NT2/D1 (cell line): Measurements from ENCODE around the gene AQP4.

Source experiments
- DNase-seq: peaks from one replicate; pipeline ENCODE4 v3.0.0-alpha.2; 2011; ENCODE audit warnings: low read depth, low spot score
- H3K27me3 ChIP-seq: 2 replicates; pipeline ENCODE4 v1.6.0; 2011; ENCODE audit warnings: mild to moderate bottlenecking; ENCODE audit not compliant: insufficient read length, insufficient read depth
- H3K36me3 ChIP-seq: 2 replicates; pipeline ENCODE4 v1.6.1; 2011; ENCODE audit warnings: mild to moderate bottlenecking, low read length, mixed read lengths; ENCODE audit not compliant: insufficient read depth, insufficient read length
- H3K4me1 ChIP-seq: 2 replicates; pipeline ENCODE4 v1.5.1; 2011; ENCODE audit not compliant: insufficient read depth, insufficient read length
- H3K4me3 ChIP-seq: 2 replicates; pipeline ENCODE4 v1.5.1; 2011; ENCODE audit warnings: low read depth; ENCODE audit not compliant: insufficient read length
- H3K9ac ChIP-seq: 2 replicates; pipeline ENCODE4 v1.6.0; 2011; ENCODE audit warnings: low read depth; ENCODE audit not compliant: insufficient read length
- H3K9me3 ChIP-seq: 2 replicates; pipeline ENCODE4 v1.5.1; 2011; ENCODE audit warnings: mild to moderate bottlenecking, low read length; ENCODE audit not compliant: insufficient read depth
- SUZ12 ChIP-seq: IDR thresholded peaks from 2 replicates; pipeline ENCODE4 v1.6.1; 2011; ENCODE audit not compliant: insufficient read length, insufficient read depth; ENCODE audit errors: extremely low read depth
- YY1 ChIP-seq: IDR thresholded peaks from 2 replicates; pipeline ENCODE4 v1.6.1; 2011; ENCODE audit not compliant: insufficient read length, insufficient read depth
- ZNF274 ChIP-seq: IDR thresholded peaks from 2 replicates; pipeline ENCODE4 v1.6.1; 2011; ENCODE audit warnings: mild to moderate bottlenecking, low read depth, low read length

The AQP4 gene

DNA sequence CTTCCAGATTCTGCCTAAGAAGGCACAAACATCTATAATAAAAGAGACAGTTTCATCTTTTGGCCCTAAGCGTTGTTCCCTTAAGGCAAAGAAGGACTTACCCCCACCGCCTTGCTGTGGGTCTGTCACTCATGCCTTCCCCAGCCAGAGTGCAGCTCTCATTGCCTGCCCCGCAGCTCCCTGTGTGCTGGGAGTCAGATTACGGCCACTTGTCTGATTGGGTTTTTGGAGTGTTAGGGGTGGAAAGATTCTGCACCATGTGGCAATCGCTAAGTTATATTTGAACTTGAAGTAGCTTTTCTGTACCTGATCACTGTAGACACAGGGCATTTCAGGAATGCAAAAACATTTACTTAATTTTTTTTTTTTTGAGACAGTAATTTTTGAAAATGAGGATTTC, at the start of gene AQP4:
TSS of gene AQP4 (minus strand) at position 151 of the 400 bp plus-strand sequence. CDS start at position 133, 18 bp downstream.
- Histone ChIP-seq H3K9me3 (no peaks in the 10 kb centered on the region), H3K4me1 (no peaks in the 10 kb centered on the region), H3K36me3 (no peaks in the 10 kb centered on the region), H3K9ac (no peak within 1 kb of the TSS), H3K4me3 (no peak within 1 kb of the TSS), H3K27me3 (peaks cover 12% of the 10 kb centered on the region)
- TF ChIP-seq SUZ12 (no peak), ZNF274 (no peak), YY1 (no peak)
- no peak for DNase-seq

DNA sequence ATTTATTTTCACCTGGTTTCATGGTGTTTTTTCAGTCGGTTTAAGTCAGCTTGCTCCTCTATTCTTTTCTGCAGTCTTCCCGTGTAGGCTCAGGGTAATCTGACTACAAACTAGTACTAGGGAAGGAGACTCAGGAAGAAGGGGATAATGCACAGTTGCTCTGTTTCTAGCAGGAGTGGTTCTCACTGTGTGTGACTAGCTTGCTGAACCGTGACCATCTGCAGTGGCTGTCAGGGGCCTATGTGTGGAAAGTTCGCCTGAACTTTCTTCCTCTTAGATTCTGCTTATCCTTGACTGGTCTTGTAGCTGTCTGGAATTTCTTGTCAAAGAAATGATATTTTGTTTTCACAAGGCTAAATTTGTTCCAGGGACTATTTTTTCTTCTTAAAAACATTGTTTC, 46.3 kb upstream of the AQP4 start:
- no peak overlapping the region for H3K4me3 ChIP-seq
- H3K9me3 ChIP-seq = no peaks in the 10 kb centered on the region
- TF ChIP-seq ZNF274 (no peak), YY1 (no peak), SUZ12 (no peak)
- no peak overlapping the region for H3K9ac ChIP-seq
- H3K36me3 ChIP-seq = no peaks in the 10 kb centered on the region
- DNase-seq = no peak
- no peaks in the 10 kb centered on the region for H3K27me3 ChIP-seq
- no peaks in the 10 kb centered on the region for H3K4me1 ChIP-seq

GRCh38 chr18:26909599-26910290, 44.2 kb upstream of the AQP4 start:
- TF ChIP-seq YY1 = no peak
- no peak for TF ChIP-seq ZNF274
- no peak for TF ChIP-seq SUZ12
- Histone ChIP-seq H3K9me3 (no peaks in the 10 kb centered on the region), H3K9ac (no peak overlapping the region), H3K4me3 (no peak overlapping the region), H3K4me1 (no peaks in the 10 kb centered on the region), H3K36me3 (no peaks in the 10 kb centered on the region), H3K27me3 (no peaks in the 10 kb centered on the region)
- no peak for DNase-seq

GRCh38 chr18:26908906-26909305, 43.4 kb upstream of the AQP4 start:
- H3K36me3 ChIP-seq = no peaks in the 10 kb centered on the region
- no peak for DNase-seq
- no peak overlapping the region for H3K4me3 ChIP-seq
- H3K4me1 ChIP-seq = no peaks in the 10 kb centered on the region
- no peaks in the 10 kb centered on the region for H3K9me3 ChIP-seq
- TF ChIP-seq SUZ12 (no peak), YY1 (no peak), ZNF274 (no peak)
- H3K27me3 ChIP-seq = no peaks in the 10 kb centered on the region
- no peak overlapping the region for H3K9ac ChIP-seq

GRCh38 chr18:26902291-26902690, 36.8 kb upstream of the AQP4 start:
- H3K4me1 ChIP-seq = no peaks in the 10 kb centered on the region
- H3K4me3 ChIP-seq = no peak overlapping the region
- TF ChIP-seq ZNF274 (no peak), SUZ12 (no peak), YY1 (no peak)
- DNase-seq = no peak
- H3K27me3 ChIP-seq = no peaks in the 10 kb centered on the region
- no peak overlapping the region for H3K9ac ChIP-seq
- H3K36me3 ChIP-seq = no peaks in the 10 kb centered on the region
- H3K9me3 ChIP-seq = no peaks in the 10 kb centered on the region

- Histone ChIP-seq H3K27me3 (no peaks in the 10 kb centered on the region), H3K4me3 (no peak overlapping the region), H3K9ac (no peak overlapping the region), H3K36me3 (no peaks in the 10 kb centered on the region), H3K9me3 (no peaks in the 10 kb centered on the region), H3K4me1 (no peaks in the 10 kb centered on the region)
- no peak for TF ChIP-seq ZNF274
- TF ChIP-seq SUZ12 = no peak
- TF ChIP-seq YY1 = no peak
- DNase-seq = no peak
These were observed 35.5 kb upstream of the AQP4 start for GRCh38 chr18:26901020-26901419.

GRCh38 chr18:26894426-26894825, 28.9 kb upstream of the AQP4 start:
- Histone ChIP-seq H3K36me3 (no peaks in the 10 kb centered on the region), H3K4me1 (no peaks in the 10 kb centered on the region)

GRCh38 chr18:26893996-26894395, 28.5 kb upstream of the AQP4 start:
- H3K9ac ChIP-seq = no peak overlapping the region
- no peak for DNase-seq
- H3K36me3 ChIP-seq = no peaks in the 10 kb centered on the region
- TF ChIP-seq SUZ12 (no peak), ZNF274 (no peak), YY1 (no peak)
- no peaks in the 10 kb centered on the region for H3K27me3 ChIP-seq
- H3K4me1 ChIP-seq = no peaks in the 10 kb centered on the region
- no peaks in the 10 kb centered on the region for H3K9me3 ChIP-seq
- no peak overlapping the region for H3K4me3 ChIP-seq

More at GRCh38 chr18:26894426-26894825, 28.9 kb upstream of the AQP4 start:
- H3K9ac ChIP-seq = no peak overlapping the region
- no peak overlapping the region for H3K4me3 ChIP-seq
- no peaks in the 10 kb centered on the region for H3K9me3 ChIP-seq
- TF ChIP-seq ZNF274 (no peak), SUZ12 (no peak), YY1 (no peak)
- H3K27me3 ChIP-seq = no peaks in the 10 kb centered on the region
- DNase-seq = no peak
